PFSK-1 (cell line): ENCODE data around the gene HYAL3.

Experiments used
- REST ChIP-seq, 2 experiments: IDR thresholded peaks; 2 replicates each; pipeline versions ENCODE4 v1.6.1 to v1.8.0; 2011 to 2012; ENCODE audit warnings: low read depth in 2 of 2, low read length in 2 of 2, control low read depth in 1 of 2, inconsistent platforms in 1 of 2, mild to moderate bottlenecking in 1 of 2, moderate library complexity in 1 of 2; ENCODE audit not compliant: insufficient read depth in 1 of 2
- TAF1 ChIP-seq: IDR thresholded peaks from 2 replicates; pipeline ENCODE4 v1.6.1; 2012; ENCODE audit warnings: low read length, control low read depth, borderline replicate concordance; ENCODE audit not compliant: insufficient read depth

GRCh38 chr3:50255251-50255615 lies 44.0 kb downstream of the HYAL3 start:
- TF ChIP-seq TAF1 (no peak), REST (IDR thresholded peaks at IDR 0.05; ENCODE audit: insufficient read depth in 1 of 2, low read depth in 2 of 2, low read length in 2 of 2) (no peak)
